Measurements from ENCODE around the gene KLK11. TPM values are rescaled to one million over a fixed set of nuclear protein-coding genes. Genes with fewer than 3 reads are reported as not detected.

The KLK11 gene
- total and polyA plus RNA-seq, 2 of the 8 experiments (the other 6 are each of a cell fraction or from before 2014, with no cell fraction given), result 0.45 TPM; not detected in 1

DNA sequence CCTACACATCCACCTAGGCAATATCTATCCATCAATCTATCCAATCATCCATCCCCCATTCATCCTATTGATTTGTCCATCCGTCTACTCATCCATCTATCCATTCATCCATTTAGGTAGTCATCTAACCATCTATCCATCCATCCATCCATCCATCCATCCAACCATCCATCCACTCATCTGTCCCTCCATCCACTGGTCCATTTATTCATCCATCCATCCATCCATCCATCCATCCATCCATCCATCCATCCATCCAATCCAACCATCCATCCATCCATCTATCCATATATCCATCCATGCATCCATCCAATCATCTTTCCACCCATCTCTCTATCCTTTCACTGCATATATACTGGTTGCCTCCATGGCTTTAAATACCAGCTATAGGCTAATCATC is 34.6 kb upstream of the KLK11 start:
- Histone ChIP-seq H4K91ac (replicated peaks; ENCODE audit: insufficient read length, low read length) (no peak overlapping the region), H3K27me3 (replicated peaks in 1 of 4; ENCODE audit: control insufficient read depth in 3 of 4, extremely low read depth in 1 of 4, insufficient read depth in 3 of 4, low read length in 3 of 4) (no peaks in the 10 kb centered on the region; a peak in 1 of 7 replicates), H3K79me2 (ENCODE audit: control insufficient read depth in 1 of 2, insufficient read depth in 2 of 2, low read length in 2 of 2) (no peaks in the 10 kb centered on the region), H3K9ac (replicated peaks in 1 of 4; ENCODE audit: extremely low read depth in 1 of 4, low read depth in 3 of 4, low read length in 3 of 4) (no peak overlapping the region), H2AFZ (ENCODE audit: low read length) (no peak overlapping the region), H3K18ac (ENCODE audit: extremely low read depth, low read length) (no peak overlapping the region), H3K9me3 (ENCODE audit: insufficient read depth in 2 of 2, low read depth in 1 of 2, low read length in 1 of 2) (no peaks in the 10 kb centered on the region), H2BK5ac (ENCODE audit: low read depth, low read length) (no peak overlapping the region), H3K79me1 (ENCODE audit: low read depth, low read length) (no peaks in the 10 kb centered on the region), H3K36me3 (ENCODE audit: control insufficient read depth in 2 of 4, insufficient read depth in 4 of 4, low read length in 3 of 4) (no peaks in the 10 kb centered on the region), H3K23ac (ENCODE audit: insufficient read length) (no peak overlapping the region), H2AK5ac (ENCODE audit: low read depth, low read length) (no peak overlapping the region), H3K56ac (replicated peaks; ENCODE audit: insufficient read length, low read depth, low read length) (no peak overlapping the region), H3K14ac (ENCODE audit: insufficient read length) (no peak overlapping the region), H3K4me3 (ENCODE audit: extremely low read depth in 1 of 4, insufficient read depth in 2 of 4, low read depth in 3 of 4, low read length in 4 of 4) (no peak overlapping the region), H4K20me1 (replicated peaks in 1 of 2; ENCODE audit: control insufficient read depth in 1 of 2, insufficient read depth in 2 of 2, low read length in 2 of 2) (no peaks in the 10 kb centered on the region), H4K5ac (ENCODE audit: insufficient read length, low read depth, low read length) (no peak overlapping the region), H3K4me1 (replicated peaks in 1 of 4; ENCODE audit: control insufficient read depth in 3 of 4, insufficient read depth in 4 of 4, low read length in 3 of 4) (peaks cover 0 to 6% (median 1%) of the 10 kb centered on the region in 4 experiments; a peak in 4 of 7 replicates), H2BK20ac (ENCODE audit: low read length) (no peak overlapping the region), H2BK15ac (ENCODE audit: low read length) (no peak overlapping the region), H3K4me2 (ENCODE audit: insufficient read depth in 1 of 2, low read depth in 2 of 2, low read length in 2 of 2) (no peak overlapping the region), H2BK120ac (replicated peaks; ENCODE audit: low read depth, low read length) (no peak overlapping the region), H3K4ac (replicated peaks; ENCODE audit: insufficient read length, low read depth, low read length) (no peak overlapping the region), H4K8ac (ENCODE audit: extremely low read depth, insufficient read depth, low read length) (no peak overlapping the region), H3K23me2 (ENCODE audit: low read depth, low read length) (peaks cover 16% of the 10 kb centered on the region; the same call in 1 of the 2 replicates), H3K27ac (ENCODE audit: low read depth, low read length) (no peak overlapping the region), H2BK12ac (ENCODE audit: low read depth, low read length) (no peak overlapping the region)
- CTCF ChIA-PET (ENCODE audit: partially characterized antibody), result no interaction called here
- 0 to 100% methylated on average over 1 of the region's 1 CpG for WGBS, 2 experiments (ENCODE audit: extremely low coverage in 1 of 2, insufficient coverage in 1 of 2, insufficient read length in 1 of 2, insufficient replicate concordance in 2 of 2, low coverage in 1 of 2, low lambda C conversion rate in 2 of 2, missing lambda C conversion rate in 1 of 2)
- DNase-seq (ENCODE audit: low read depth in 1 of 2, low spot score in 2 of 2) (no peak), FAIRE-seq (no peak)
- POLR2A ChIA-PET (ENCODE audit: partially characterized antibody), result no interaction called here
- no peak for TF ChIP-seq SIN3A (conservative IDR thresholded peaks at IDR 0.05 in 1 of 2, IDR thresholded peaks at IDR 0.05 in 1 of 2; ENCODE audit: low read depth in 1 of 2, low read length in 2 of 2)
- TF ChIP-seq BACH1 (IDR thresholded peaks at IDR 0.05; ENCODE audit: low read length), result no peak
- TF ChIP-seq CHD2 (IDR thresholded peaks at IDR 0.05; ENCODE audit: low read length), result no peak
- TF ChIP-seq TBP (IDR thresholded peaks at IDR 0.05; ENCODE audit: low read depth, low read length), result no peak
- TF ChIP-seq SAP30 (IDR thresholded peaks at IDR 0.05; ENCODE audit: insufficient read depth, insufficient replicate concordance, low read length), result no peak
- TF ChIP-seq SP2 (IDR thresholded peaks at IDR 0.05; ENCODE audit: low read length), result no peak
- TF ChIP-seq RNF2 (IDR thresholded peaks at IDR 0.05; ENCODE audit: borderline replicate concordance, low read depth, low read length, missing control alignments, poor library complexity, severe bottlenecking), result no peak
- no peak for TF ChIP-seq BCL11A (IDR thresholded peaks at IDR 0.05; ENCODE audit: low read depth in 2 of 2, low read length in 2 of 2)
- no peak for TF ChIP-seq NANOG (IDR thresholded peaks at IDR 0.05; ENCODE audit: insufficient read depth, low read depth, low read length, poor library complexity, severe bottlenecking)
- TF ChIP-seq CBX8 (IDR thresholded peaks at IDR 0.05; ENCODE audit: borderline replicate concordance, low read depth, low read length), result no peak
- no peak for TF ChIP-seq RXRA (IDR thresholded peaks at IDR 0.05; ENCODE audit: insufficient read depth, low read depth, low read length)
- no peak for TF ChIP-seq E2F6 (IDR thresholded peaks at IDR 0.05)

Measured in H1 (cell line).